Stimulated activated CD4-positive, alpha-beta T cell treated with anti-CD3 and anti-CD28 coated beads, Interleukin-4, amount 100 ng/mL, for 24 hours (primary cell): ENCODE results near the gene ZNF524.

Experiments
- DNase-seq: peaks from one replicate; pipeline ENCODE4 v3.0.0-alpha.2; 2020

ZNF524 gene

DNA sequence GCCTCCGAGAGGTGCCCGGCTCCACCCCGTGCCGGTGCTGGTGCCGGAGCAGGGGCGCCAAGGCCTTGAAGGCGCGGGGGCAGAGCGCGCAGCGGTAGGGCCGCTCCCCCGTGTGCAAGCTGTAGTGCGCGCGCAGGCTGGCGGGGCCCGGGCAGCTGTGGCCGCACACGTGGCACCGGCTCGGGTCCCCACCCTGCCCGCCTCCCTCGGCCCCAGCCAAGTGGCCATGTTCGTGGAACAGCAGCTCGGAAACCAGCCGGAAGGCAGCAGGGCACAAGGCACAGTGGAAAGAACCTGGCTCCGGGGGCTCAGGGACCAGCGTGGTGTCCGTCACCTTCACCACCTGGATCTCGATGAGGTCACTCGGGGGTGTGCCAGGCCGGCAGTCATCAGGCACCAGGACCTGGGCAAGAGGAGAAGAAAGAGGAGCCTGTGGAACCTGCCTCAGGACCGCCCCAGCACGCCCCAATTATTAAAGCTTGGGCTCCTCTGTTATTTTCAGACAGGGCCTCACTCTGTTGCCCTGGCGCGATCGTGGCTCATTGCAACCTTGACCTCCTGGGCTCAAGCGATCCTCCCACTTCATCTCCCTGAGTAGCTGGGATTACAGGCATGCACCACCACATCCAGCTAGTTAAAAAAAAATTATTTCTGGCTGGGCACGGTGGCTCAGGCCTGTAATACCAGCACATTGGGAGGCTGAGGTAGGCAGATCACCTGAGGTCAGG lies 22.3 kb downstream of the ZNF524 start:
- DNase-seq = no peak

DNA sequence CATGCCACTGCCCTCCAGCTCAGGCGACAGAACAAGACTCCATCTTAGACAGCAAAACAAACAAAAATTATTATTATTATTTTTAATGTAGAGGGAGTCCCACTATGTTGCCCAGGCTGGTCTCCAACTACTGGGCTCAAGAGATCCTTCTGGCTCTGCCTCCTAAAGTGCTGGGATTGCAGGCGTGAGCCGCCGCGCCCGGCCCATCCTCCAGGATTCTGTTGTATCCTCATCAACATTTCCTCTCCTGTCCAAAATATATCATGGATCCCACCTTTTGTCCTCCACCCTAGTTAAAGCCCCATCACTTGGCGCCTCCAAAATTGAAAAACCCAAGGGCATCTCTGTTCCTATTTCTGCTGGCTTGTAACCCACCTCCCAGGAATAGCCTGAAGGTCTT lies 23.0 kb downstream of the ZNF524 start:
- DNase-seq = no peak

DNA sequence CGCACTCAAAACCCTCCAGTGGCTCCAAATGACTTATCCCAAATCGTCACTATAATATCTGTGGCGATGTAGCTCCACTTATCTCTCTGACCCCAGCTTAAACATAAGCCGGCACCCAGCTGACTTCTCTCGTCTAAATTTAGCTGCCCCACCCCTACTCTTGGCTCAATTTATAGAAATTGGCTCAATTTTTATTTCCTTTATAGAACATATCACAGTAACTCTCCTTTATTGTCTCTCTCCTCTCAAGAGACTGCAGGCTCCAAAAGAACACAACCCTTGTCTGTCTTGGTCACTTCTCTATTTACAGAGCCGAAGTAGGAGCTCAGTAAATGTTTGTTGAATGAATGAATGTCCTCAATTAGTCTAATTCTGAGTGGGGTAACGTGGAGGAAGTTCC lies 23.5 kb downstream of the ZNF524 start:
- no peak for DNase-seq

DNA sequence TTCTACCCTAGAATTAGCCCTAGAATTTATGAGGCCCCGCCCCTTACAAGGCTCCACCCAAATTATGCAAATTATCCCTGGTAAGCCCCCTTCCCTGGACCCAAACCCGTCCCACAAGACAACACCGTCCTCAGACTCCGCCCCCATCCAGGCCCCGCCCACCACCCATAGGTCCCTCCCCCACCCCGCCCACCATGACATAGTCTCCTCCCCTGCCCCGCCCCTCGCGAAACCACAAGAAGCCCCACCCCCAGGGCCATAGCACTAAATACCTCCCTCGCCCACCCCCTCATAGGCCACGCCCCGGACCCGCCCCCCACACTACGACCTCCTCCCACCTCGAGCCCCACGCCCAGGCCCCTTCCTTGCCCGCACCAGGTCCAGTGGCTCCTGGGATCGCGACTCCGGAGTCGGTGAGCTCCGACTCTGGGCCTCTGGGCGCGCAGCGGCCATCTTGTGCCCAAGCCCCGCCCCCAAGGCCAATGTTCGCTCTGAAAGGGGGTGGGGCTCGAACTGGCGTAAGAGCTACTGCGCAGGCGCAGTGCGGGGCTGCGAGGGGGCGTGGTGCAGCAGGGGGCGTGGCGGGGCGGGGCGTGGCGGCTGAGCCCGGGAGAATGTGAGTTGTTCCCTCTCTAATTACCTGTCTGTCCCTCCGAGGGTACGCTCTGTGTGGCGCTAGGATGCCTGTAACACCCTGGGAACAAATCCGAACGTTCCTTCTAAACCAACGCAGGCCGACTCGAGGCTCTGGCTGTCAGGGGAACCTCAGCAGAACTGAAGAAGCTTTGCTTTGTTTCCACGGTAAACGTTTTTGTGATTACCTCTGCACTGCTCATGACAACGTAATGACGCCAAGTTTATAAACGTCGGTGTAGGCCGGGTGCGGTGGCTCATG lies 24.3 kb downstream of the ZNF524 start, which contains the start of gene ZNF784:
TSS of gene ZNF784 (minus strand) at position 458 of the 895 bp plus-strand sequence. CDS start at position 453, 5 bp downstream.
- peak; percentile 94 for DNase-seq

DNA sequence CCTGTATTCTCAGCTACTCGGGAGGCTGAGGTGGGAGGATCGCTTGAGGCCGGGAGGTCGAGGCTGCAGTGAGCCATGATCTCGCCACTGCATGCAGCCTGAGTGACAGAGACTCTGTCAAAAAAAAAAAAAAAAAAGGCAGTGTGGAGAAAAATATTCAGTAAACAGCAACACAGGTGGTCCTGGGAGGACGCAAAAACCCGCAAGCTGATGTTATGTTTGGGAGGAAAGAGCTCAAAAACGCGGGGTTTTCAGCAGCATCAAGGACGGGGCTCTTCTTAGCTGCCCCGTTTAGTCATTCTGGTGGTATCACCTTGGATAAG lies 24.9 kb downstream of the ZNF524 start:
- no peak for DNase-seq

- DNase-seq = peak; percentile 65
Observed at GRCh38 chr19:55626350-55626749, 26.3 kb downstream of the ZNF524 start.

DNA sequence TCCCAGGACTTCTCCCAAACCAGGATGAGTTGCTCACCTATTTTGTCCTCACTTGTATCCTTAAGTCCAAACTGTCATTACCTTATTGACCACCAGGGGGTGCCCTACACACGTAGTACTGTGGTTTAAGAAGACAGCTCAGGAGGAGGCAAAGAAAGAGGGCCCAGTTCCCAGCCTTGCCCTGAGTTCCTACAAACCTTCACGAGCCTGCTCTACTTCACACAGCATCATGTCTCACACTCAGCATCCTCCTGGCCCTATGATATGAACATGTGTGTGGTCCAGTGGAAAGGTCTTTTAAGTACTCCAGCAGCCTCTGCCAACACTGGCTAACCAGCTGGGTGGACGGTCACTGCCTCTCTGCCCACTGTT lies 32.4 kb downstream of the ZNF524 start:
- DNase-seq = peak; percentile 95

GRCh38 chr19:55633861-55634260 lies 33.8 kb downstream of the ZNF524 start:
- no peak for DNase-seq

DNA sequence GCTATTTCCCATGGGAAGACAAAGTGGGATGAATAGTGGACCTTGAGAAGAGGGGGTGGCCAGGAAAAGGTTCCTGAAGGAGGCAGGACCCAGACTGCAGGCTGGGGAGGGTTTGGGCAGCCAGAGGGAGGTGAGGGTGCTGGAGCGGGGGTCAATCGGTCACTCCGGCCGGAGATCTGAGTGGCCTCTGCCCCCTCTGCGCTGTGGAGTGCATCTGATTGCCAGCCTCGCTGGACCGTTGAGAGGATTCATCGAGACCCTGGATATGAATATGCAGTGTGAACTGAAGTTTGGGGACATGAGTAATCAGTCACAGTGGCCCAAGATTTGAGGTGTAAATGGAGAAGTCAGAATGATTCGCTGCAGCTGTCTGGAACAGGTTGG lies 35.2 kb downstream of the ZNF524 start:
- DNase-seq = no peak

DNA sequence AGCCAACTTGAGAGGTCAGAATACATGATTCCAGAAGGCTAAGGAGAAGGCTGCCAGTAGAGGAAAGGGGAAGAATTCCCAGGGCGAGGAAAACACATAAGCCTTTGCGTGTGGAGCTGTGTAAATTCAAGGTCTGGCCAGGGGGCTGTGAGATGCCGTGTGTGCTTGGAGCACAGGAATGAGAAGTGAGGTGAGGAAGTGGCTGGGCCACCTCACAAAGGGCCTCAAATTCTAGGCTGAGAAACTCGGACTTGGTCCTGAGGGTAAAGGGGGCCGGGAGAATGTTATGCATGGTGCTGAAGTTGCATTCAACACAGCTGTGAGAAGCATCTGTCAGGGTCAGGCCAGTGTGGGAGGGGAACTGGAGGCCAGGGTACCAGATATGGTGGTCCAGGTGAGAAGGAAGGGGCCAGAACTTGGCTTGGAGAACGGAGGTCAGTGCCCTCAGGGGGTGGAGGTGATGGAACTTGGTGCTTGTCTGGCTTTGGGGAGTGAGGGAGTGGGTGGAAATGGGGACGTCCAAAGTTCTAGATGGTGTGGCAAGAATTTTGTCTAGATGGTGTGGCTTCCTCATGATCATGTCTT lies 35.9 kb downstream of the ZNF524 start:
- DNase-seq = no peak

- no peak for DNase-seq
Observed at GRCh38 chr19:55636723-55637122, 36.6 kb downstream of the ZNF524 start.

DNA sequence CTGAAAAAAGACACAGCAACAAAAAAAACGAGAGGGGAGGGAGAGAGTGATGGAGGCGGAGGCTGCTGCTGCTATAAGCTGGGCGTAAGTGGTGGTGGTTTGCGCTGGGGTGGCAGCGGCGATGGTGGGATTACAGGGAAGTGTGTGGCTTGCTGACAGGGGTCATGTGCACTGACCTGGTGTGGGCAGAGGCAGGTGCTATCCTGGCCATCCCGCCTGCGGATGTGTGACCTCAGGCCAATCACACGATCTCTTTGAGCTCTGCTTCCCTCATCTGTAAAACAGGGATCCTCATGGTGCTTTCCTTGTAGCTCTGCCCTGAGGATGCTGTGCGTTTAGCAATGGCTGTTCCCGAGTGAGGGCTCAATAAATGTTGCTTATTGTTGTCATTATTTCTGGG lies 37.4 kb downstream of the ZNF524 start:
- no peak for DNase-seq

DNA sequence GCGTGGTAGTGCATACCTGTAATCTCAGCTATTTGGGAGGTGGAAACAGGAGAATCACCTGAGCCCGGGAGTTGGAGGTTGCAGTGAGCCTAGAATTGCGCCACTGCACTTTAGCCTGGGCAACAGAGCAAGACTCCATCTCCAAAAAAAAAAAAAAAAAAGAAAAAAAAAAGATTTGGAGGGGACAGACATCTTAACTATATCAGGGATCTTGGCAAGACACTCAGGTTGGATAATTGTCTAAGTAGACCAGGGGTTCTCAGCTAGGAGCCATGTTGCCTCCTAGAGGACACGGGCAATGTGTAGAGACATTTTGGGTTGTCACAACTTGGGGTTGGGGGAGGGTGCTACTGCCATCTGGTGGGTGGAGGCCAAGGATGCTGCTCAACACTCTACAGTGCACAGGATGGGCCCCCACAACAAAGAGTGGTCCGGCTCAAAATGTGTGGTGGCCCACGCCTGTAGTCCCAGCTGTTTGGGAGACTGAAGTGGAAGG lies 38.8 kb downstream of the ZNF524 start:
- peak; percentile 67 for DNase-seq

- peak; percentile 73 for DNase-seq
Observed at GRCh38 chr19:55640043-55640576, 40.0 kb downstream of the ZNF524 start.

DNA sequence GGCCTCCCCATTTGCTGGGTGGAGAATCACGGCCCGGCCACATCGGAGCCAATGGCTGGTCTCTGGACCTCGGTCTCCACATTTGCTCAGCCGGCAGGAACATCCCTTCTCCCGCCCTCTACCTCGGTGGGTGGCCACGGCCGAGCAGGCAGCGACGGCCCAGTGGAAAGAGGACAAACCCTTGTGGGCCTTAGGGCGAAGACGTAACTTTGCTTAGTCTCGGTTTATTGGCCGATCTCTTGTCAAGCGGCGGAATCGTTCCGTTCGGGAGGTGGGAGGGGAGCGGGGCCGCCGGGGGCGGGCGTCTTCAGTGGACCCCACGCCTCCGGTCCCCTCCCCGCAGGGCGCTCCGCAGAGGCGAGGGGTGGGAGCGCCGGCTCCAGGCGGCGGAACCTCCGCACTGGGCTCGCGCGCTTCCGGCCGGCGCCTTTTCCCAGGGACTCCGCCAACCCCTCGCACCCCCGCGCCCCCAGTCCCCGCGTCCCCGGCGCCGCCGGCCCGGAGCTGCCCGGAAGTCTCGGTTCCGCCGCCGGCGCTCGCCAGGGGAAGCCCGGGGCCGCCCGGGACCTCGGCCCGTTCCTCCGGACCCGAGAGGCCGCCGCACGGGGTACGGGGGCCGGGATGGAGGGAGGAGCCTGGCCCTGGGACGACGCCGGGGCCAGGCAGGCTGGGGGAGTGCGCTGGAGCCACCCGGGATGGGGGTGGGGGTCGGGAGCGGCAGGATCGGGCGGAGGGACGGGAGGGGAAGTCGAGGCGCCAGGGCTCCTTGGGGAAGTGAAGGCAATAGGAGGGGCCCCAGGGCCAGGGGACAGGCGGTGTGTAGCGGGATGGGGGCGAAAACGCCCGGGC lies 40.7 kb downstream of the ZNF524 start, which contains the start of gene ZNF580:
TSS of gene ZNF580 (plus strand) at position 426 of the 849 bp plus-strand sequence. CDS start 1,507 bp downstream, outside the sequence.
- DNase-seq = peak; percentile 62

GRCh38 chr19:55641426-55642152 lies 41.5 kb downstream of the ZNF524 start:
- DNase-seq = peak; percentile 30

GRCh38 chr19:55642153-55643002 lies 42.3 kb downstream of the ZNF524 start:
- DNase-seq = peak; percentile 43

GRCh38 chr19:55643003-55643886 lies 43.2 kb downstream of the ZNF524 start, which contains the start of gene ZNF581:
ZNF581 (plus strand) TSS chr19:55643649; CDS start chr19:55644572, 923 bp downstream.
- peak; percentile 85 for DNase-seq

GRCh38 chr19:55643887-55644176 lies 43.7 kb downstream of the ZNF524 start:
- no peak for DNase-seq
